ENCODE results near the gene ATP6V1F. TPM values are rescaled to one million over a fixed set of nuclear protein-coding genes. Genes with fewer than 3 reads are reported as not detected.

Gene ATP6V1F
- total RNA-seq, 2 donors from 2014 or later, result 122 to 157 TPM

DNA sequence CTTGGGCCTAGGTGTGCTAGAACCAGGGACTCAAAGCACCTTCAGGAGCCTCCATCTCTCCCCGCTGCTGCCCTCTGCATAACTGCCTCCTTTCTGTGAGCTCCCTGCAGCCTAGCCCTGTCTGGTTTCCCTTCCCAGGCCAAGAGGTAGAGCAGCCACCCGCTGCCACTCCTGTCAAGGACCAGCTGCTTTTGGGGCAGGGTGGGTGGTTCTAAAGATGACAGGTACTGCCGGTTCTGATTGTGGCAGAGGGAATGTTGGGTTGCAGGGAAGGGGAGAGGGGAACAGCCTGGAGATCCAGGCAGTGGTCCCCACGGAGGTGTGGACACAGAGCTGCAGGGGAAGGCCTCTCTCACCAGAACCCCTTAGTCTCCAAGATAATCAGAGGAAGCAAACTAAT, 36.1 kb upstream of the ATP6V1F start:
- Histone ChIP-seq H3K27me3 (ENCODE audit: control insufficient read depth, insufficient read depth, low read length, poor library complexity, severe bottlenecking) (peaks cover 11% of the 10 kb centered on the region), H3K9me3 (ENCODE audit: control insufficient read depth, low read length) (no peaks in the 10 kb centered on the region), H3K4me3 (ENCODE audit: low read length) (no peak overlapping the region), H3K9ac (ENCODE audit: extremely low read depth, low read length, poor library complexity, severe bottlenecking) (no peak overlapping the region), H3K36me3 (ENCODE audit: control insufficient read depth, insufficient read depth, low read length) (no peaks in the 10 kb centered on the region), H3K4me1 (ENCODE audit: control insufficient read depth, insufficient read depth, low read length) (no peaks in the 10 kb centered on the region), H3K27ac (ENCODE audit: low read depth, low read length) (no peak overlapping the region)
- no peaks in the 10 kb centered on the region for H3K36me3 Mint-ChIP-seq (ENCODE audit: low read depth)
- H3K4me1 Mint-ChIP-seq, result peaks cover 14% of the 10 kb centered on the region
- H3K9me3 Mint-ChIP-seq, result no peaks in the 10 kb centered on the region
- H3K4me3 Mint-ChIP-seq, result no peak overlapping the region
- WGBS, 2 experiments (ENCODE audit: insufficient coverage in 1 of 2, insufficient read length in 1 of 2), result 80 to 91% methylated on average over 1 to 4 of the region's 4 CpGs
- TF ChIP-seq, protein P1, sequence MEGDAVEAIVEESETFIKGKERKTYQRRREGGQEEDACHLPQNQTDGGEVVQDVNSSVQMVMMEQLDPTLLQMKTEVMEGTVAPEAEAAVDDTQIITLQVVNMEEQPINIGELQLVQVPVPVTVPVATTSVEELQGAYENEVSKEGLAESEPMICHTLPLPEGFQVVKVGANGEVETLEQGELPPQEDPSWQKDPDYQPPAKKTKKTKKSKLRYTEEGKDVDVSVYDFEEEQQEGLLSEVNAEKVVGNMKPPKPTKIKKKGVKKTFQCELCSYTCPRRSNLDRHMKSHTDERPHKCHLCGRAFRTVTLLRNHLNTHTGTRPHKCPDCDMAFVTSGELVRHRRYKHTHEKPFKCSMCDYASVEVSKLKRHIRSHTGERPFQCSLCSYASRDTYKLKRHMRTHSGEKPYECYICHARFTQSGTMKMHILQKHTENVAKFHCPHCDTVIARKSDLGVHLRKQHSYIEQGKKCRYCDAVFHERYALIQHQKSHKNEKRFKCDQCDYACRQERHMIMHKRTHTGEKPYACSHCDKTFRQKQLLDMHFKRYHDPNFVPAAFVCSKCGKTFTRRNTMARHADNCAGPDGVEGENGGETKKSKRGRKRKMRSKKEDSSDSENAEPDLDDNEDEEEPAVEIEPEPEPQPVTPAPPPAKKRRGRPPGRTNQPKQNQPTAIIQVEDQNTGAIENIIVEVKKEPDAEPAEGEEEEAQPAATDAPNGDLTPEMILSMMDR (conservative IDR thresholded peaks at IDR 0.05), result no peak
- no peak overlapping the region for H3K27ac Mint-ChIP-seq
- no peak for DNase-seq
- H3K27me3 Mint-ChIP-seq (ENCODE audit: insufficient read depth), result peaks cover 35% of the 10 kb centered on the region

DNA sequence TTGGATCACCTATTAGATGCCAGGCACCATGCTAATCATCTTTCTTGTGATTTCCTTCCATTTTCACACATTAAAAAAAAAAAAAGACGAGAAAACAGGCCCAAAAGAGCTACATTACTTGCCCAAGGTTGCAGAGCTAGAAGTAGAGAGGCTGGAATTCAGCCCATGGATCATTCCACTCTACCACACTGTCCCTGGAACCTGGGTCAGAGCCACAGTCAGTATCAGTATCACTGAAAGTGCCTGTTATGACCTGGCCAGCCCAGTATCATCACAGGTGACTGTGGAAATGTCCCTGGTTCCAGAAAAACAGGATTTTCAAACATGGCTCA, 35.8 kb upstream of the ATP6V1F start:
- Histone ChIP-seq H3K9me3 (ENCODE audit: control insufficient read depth, low read length) (no peaks in the 10 kb centered on the region), H3K4me1 (ENCODE audit: control insufficient read depth, insufficient read depth, low read length) (no peaks in the 10 kb centered on the region), H3K9ac (ENCODE audit: extremely low read depth, low read length, poor library complexity, severe bottlenecking) (no peak overlapping the region), H3K27me3 (ENCODE audit: control insufficient read depth, insufficient read depth, low read length, poor library complexity, severe bottlenecking) (peaks cover 11% of the 10 kb centered on the region), H3K27ac (ENCODE audit: low read depth, low read length) (no peak overlapping the region), H3K4me3 (ENCODE audit: low read length) (no peak overlapping the region), H3K36me3 (ENCODE audit: control insufficient read depth, insufficient read depth, low read length) (no peaks in the 10 kb centered on the region)
- Mint-ChIP-seq H3K4me3 (no peak overlapping the region), H3K27me3 (ENCODE audit: insufficient read depth) (peaks cover 39% of the 10 kb centered on the region), H3K9me3 (no peaks in the 10 kb centered on the region), H3K27ac (no peak overlapping the region), H3K36me3 (ENCODE audit: low read depth) (no peaks in the 10 kb centered on the region), H3K4me1 (peaks cover 14% of the 10 kb centered on the region)
- WGBS, 2 experiments (ENCODE audit: insufficient coverage in 1 of 2, insufficient read length in 1 of 2), result 83% methylated on average over 1 of the region's 1 CpG; no CpG with 5 or more reads in 1 of the 2 experiments
- TF ChIP-seq, protein P1 (conservative IDR thresholded peaks at IDR 0.05), result no peak
- no peak for DNase-seq

DNA sequence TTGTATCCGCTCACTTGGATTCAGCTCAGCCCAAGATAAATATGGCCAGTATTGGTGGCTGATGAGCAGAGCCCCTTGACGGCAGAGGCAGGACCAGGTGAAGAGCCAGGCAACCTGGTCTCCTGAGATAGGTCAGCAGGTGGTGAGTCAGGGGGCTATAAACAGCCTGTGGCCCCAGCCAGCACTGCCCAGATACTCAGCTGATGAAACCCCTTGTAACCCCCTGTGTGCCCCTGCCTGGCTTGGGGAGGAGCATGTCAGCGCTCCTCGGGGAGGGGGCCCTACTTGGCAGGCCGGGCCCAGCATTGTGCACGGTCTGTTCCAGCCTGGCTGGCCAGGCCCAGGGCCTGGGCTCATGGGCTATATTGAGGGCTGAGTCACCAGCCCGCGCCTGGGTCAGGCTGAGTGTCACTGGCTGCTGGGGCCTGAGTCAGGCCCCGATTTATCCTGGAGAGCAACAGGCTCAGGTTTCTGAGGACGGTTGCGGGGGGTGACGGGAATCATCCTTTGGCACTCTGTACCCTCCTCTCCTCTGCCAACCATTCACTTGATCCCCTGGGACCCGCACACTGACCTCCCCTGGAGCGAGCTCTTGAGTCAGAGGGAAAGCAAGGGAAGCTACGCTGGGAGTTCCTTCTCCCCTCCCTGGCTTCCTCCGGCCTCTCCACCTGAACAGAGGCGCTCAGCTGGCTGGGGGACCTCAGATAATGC, 35.3 kb upstream of the ATP6V1F start:
- H3K4me1 Mint-ChIP-seq, result peaks cover 16% of the 10 kb centered on the region
- Histone ChIP-seq H3K27me3 (ENCODE audit: control insufficient read depth, insufficient read depth, low read length, poor library complexity, severe bottlenecking) (peaks cover 11% of the 10 kb centered on the region), H3K27ac (ENCODE audit: low read depth, low read length) (peak overlapping the region; percentile 22), H3K9ac (ENCODE audit: extremely low read depth, low read length, poor library complexity, severe bottlenecking) (no peak overlapping the region), H3K4me3 (ENCODE audit: low read length) (no peak overlapping the region), H3K9me3 (ENCODE audit: control insufficient read depth, low read length) (no peaks in the 10 kb centered on the region), H3K36me3 (ENCODE audit: control insufficient read depth, insufficient read depth, low read length) (no peaks in the 10 kb centered on the region), H3K4me1 (ENCODE audit: control insufficient read depth, insufficient read depth, low read length) (no peaks in the 10 kb centered on the region)
- no peak overlapping the region for H3K27ac Mint-ChIP-seq
- DNase-seq, result peak; percentile 80
- peaks cover 41% of the 10 kb centered on the region for H3K27me3 Mint-ChIP-seq (ENCODE audit: insufficient read depth)
- no peak overlapping the region for H3K4me3 Mint-ChIP-seq
- no peaks in the 10 kb centered on the region for H3K36me3 Mint-ChIP-seq (ENCODE audit: low read depth)
- WGBS, 2 experiments (ENCODE audit: insufficient coverage in 1 of 2, insufficient read length in 1 of 2), result 57 to 71% methylated on average over 15 to 17 of the region's 17 CpGs
- TF ChIP-seq, protein P1 (conservative IDR thresholded peaks at IDR 0.05), result no peak
- no peaks in the 10 kb centered on the region for H3K9me3 Mint-ChIP-seq
